HG03097 (cell line): ENCODE results near the gene ALPL.

Experiments
- ATAC-seq: cut with Tn5 transposase; IDR thresholded peaks from one replicate; pipeline ENCODE4 v1.9.1; 2021; ENCODE audit not compliant: unreplicated experiment, low FRiP score

ALPL gene

DNA sequence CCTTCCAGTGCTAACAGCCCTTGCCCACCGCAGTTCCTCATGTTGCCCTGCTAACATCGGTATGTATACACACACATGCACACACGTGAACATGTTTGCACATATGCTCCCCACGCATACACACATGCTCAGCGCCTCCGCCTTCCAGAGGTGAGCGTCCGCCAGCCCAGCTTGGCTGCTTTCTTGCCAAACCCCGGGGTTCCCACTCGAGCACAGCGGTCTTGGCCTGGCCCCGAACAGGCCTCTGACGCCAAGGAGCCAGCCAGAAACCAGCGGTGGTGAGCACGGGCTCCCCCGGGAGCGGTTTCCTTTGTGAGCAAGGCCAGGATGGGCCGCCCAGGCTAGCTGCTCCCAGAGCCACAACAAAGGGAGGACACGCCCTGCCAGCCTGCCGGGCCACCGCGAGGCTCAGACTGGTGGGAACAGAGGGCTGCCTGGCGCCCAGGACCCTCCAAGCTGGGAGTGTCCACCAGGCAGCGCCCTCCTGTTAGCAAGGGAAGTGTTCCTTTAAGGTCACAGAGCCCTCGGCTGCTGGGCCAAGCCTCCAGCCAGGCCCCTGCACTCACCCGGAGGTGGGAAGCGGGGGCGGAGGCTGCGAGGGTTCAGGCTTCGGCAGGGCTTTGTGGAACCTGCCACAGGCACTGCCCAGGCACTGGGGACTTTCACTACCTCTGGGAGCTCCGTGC is 65.4 kb downstream of the ALPL start:
- ATAC-seq, result no peak

DNA sequence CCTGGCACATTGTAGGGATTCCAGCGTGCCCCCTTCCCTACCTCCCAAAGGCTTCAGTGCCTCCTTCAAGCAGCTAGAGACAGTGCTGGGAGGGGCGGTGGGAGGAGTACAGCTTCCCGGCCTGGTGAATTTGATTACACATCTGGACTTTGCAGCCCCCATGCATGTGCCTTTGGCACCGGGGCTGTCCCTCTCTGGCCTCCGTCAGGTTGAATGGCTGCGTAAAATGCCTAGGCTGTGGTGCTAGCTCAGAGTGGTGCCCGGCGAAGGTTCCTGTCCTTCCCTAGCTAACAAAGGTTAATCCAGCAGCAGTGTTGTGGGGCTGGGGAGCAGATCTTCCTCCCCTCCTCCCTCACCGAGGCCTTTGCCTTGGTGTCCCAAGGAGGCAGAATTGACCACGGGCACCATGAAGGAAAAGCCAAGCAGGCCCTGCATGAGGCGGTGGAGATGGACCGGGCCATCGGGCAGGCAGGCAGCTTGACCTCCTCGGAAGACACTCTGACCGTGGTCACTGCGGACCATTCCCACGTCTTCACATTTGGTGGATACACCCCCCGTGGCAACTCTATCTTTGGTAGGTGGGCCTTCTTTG is 66.2 kb downstream of the ALPL start:
- ATAC-seq, result no peak

DNA sequence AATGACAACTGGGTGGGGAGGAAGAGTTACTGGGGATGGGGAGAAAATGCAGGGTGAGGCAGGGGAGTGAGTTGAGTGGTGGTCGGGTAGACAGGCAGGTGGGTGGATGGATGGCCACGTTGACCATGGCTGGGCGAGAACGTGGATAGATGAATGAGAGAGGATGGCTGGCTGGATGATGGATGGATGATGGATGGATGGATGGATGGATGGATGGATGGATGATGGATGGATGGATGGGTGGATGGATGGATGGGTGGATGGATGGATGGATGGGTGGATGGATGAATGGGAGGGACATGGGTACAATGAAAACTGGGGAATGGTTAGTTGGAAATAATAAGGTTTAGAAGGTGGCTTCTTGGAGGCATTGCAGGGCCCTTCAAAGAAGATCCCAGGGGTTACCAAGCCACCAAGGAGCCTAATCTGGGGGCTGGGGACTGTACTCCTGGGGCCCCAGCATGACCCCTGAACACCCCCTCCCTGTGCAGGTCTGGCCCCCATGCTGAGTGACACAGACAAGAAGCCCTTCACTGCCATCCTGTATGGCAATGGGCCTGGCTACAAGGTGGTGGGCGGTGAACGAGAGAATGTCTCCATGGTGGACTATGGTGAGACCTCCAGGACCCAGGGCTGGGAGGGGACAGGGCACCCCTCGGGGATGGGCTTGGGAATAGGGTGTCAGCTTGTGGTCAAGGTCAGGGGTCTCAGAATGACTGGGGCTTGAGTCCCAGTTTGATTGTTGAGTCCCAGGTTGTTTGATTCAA is 67.0 kb downstream of the ALPL start:
- no peak for ATAC-seq

DNA sequence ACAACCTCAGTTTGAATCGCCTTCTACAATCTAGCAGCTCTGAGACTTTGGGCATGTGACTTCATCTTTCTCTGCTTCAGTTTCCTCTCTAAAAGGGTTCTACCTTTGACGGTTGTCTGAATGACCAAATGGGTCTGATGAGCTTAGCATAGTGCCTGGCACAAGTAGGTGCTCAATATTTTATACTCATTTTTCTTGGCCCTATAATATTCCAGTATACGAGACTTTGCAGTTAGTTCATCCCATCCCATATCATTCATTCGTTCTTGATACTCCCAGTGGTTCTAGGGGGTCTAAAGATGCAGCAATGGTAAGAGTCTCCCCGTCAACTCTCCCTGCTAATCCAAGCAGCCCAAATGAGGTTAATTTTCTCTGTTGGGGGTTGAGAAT is 67.6 kb downstream of the ALPL start:
- ATAC-seq, result no peak

DNA sequence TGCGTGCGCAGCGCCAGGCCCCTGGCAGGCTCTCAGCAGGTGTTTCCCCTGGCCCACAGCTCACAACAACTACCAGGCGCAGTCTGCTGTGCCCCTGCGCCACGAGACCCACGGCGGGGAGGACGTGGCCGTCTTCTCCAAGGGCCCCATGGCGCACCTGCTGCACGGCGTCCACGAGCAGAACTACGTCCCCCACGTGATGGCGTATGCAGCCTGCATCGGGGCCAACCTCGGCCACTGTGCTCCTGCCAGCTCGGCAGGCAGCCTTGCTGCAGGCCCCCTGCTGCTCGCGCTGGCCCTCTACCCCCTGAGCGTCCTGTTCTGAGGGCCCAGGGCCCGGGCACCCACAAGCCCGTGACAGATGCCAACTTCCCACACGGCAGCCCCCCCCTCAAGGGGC is 68.1 kb downstream of the ALPL start:
- ATAC-seq, result no peak

DNA sequence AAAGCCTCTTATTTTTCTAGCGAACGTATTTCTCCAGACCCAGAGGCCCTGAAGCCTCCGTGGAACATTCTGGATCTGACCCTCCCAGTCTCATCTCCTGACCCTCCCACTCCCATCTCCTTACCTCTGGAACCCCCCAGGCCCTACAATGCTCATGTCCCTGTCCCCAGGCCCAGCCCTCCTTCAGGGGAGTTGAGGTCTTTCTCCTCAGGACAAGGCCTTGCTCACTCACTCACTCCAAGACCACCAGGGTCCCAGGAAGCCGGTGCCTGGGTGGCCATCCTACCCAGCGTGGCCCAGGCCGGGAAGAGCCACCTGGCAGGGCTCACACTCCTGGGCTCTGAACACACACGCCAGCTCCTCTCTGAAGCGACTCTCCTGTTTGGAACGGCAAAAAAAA is 68.7 kb downstream of the ALPL start:
- ATAC-seq, result no peak

DNA sequence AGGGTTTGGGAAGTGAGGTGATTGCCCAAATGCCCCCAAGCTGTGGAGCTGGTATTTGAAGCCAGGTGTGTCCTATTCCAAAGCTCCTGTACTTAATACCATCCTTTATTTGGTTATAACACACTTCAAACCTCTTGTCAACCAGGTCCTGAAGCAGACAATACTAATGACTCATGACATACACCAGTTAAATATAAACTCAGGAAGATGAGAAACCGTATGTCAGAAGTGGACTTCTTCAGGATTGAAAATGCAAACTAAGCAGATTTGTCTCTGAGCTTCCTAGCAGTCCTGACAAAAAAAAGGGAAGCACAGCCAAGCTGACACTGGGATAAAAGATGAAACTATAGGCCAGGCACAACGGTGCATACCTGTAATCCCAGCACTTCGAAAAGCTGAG is 70.6 kb downstream of the ALPL start:
- ATAC-seq, result no peak

DNA sequence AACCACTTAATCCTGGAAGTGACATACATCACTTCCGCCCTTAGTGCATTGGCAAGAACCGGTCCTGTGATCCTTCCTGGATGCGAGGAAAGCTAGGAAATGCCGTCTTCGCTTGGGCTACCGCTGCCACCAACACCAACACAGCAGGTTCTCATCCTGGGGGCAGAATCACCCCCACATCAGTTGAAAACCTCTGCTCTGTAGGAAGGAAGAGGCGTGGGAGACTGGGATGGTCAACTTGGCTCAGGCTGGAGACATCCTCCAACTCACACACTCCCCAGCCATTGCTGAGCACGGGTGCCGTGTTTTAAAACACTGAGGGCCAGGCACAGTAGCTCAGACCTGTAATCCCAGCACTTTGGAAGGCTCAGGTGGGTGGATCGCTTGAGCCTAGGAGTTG is 74.9 kb downstream of the ALPL start:
- ATAC-seq, result no peak

DNA sequence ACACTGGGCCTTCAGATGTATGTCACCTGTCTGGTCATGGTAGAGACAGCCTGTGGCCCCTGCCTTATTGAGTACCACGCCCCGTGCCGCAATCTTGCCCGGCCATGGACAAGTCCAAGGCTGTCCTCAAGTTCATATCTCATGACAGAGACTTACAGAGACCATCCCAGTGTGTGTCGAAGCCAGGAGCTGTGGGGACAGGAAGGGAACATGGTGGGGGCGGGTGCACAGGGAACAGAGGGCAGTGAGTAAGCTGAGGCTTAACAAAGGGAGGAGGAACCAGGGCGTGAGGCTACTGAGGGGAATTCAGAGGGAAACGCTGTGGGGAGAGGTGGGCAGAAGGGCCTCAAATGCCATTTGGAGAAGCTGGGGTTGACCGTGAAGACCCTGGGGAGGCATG is 75.8 kb downstream of the ALPL start:
- no peak for ATAC-seq

DNA sequence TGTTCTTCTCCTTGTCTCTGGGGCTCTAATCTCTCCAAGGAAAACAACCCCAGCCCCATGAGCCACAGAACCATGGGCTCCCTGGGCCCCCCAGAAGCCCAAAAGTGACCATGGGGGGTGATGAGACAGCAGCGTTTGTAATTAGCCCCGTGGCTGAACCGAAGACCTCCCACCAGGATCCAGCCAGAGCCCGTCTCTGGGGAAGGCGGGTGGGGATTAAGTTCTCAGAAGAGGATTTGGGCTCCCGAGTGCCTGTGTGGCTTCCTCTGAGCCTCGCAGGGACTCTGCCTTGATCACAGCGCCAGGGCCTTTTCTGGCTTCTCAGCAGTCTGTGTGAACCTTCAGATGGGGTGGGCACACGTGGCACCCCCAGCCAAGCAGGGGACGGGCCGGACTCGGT is 77.0 kb downstream of the ALPL start:
- no peak for ATAC-seq

DNA sequence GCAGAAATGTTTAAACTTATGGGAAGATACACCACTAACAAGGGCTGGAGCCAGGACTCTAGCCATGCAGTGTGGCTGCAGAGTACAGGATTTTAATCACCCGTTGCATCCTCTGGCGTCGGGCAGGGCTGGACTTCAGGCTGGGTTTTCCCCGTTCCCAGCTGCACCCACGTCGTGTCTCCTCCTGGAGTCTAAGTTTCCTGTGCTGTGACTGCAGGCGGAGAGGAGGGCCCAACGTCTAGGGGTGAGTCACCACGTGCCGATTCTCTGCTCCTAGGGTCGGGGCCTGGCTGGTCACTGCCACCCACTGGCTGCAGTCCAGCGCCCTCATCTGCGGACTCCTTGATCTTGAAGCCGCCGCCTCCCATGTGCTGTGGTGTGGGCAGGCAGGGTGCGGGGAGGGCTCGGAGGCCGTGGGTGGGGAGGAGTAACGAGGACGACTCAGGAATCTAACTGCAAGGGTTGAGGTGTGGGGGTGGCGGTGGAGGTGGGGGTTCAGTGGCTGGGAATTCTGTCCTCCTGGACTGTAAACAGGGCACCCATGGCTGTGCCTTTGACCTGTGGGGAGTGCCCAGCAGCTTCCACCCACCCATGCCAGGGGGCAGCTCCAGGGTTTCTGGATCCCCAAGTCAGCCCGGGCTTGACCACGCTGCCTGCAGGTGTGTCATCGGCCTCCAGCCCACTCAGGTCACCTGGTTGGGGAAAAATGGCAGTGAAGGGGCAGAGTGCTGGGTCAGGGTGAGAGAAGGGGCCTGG is 77.8 kb downstream of the ALPL start:
- no peak for ATAC-seq

DNA sequence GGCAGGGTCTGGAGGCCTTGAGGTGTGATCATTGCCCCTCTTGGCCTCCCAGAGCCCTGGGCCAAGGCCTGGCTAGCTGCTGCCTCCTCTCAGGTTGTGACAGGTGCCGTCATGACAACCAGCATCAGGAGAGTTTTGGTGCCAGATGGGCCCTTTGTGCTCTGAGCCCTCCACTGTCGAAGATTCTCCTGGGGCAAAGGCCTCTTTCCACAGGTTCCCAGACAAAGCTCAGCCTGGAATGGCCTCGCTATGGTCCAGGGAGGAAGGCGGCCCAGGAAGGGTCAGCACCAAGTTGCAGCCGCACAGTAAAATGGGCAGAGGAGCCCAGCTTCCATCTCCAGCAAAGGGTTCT is 78.4 kb downstream of the ALPL start:
- ATAC-seq, result no peak

DNA sequence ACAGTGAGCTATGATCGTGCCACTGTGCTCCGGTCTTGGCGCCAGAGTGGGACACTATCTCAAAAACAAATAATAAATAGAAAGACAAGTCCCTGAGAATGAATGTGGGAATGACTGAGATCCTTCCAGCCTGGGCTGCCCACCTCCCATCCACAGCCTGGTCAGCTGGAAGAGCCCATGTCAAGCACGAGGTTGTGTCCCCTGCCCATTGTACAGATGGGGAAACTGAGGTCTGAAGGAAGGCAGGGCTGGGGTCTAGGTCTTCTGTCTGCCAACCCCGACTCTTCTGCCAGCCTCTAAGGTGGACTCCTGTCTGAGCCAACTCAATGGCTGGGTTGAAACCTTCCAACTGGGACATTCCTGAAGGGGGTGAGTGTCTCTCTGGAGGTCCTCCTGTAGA is 80.4 kb downstream of the ALPL start:
- no peak for ATAC-seq

DNA sequence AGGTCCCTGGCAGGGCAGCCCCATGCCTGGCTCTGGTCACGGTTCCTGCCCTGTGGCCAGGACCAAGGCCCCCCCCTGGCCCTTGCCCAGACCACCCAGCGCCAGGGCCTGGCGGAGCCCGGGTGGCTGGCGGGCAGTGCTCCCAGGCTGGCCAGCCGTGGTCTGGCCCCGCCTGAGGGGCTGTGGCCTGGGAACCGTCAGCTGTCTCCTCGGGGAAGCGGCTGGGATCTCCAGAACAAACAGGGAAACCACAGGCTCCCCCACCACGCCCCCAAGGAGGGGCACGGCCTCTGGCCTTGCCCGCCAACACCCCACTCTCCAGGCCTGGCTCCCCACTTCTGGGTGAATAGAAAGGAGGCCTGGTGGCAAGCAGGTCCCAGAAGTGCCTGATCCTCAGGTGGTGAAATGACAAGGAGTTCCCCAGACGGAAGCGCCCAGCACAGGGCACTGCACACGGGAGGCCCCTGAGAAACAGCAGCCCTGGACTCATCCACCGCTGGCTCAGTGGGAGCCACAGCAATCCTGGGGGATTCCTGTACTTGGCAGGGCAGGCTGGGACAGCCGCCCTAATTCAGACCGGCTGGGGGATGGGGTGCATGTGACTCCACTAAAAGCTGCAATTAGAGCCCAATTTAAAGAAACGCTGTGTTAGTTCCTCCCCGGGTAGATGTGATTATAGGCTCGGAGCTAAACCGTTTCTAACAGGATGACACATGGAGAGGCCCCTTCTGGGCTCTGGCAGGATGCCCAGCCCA is 81.1 kb downstream of the ALPL start:
- ATAC-seq, result no peak

DNA sequence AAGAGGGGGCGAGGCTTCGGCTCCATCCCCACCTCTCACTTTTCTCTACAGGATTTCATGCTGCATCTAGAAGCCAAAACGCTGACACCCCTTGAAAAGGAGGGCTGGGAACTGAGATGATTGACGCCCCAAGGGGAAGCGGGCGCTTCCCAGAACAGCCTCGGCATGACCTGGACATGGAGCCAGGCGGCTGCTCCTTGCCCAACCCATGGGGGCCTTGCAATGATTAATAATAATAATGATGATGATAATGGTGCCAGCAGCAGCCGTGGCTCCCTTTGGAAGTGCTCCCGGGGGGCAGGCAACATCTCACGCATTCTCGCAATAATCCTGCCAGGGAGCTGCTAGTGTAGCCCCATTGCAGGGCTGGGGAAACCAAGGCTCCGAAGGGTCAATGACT is 81.7 kb downstream of the ALPL start:
- no peak for ATAC-seq

DNA sequence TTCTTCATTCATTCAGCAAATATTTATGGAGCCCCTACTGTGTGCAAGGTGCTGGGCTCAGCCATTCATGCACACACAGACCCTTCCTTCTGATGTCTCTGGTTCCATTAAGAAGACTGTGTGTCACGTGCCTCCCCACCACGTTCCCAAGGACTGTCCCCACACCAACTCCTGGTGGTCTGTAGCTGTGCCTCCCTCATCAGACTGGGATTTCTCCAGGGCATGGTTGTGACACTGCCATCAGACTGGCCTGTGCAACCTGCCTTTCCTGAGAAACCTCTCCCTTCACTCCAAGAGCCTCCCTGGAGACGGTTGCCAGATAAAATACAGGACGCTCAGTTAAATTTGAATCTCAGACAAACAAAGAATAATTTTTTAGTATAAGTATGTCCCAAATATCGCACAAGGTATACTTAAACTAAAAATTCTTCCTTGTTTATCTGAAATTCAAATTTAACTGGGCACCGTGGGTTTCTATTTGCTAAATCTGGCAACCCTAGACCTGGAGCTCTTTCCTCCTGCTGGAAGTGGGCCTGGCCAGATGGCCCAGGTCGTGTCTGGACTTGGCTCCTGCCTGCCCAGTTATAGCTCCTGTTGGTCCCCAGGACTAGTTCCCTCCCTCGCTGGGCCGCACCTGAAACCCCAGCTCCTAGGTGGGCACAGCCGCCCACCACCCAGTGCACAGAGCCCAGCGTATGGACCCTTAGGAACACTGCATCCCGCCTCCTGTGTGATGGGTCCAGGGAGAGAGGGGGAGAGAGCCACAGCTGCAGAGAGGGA is 83.1 kb downstream of the ALPL start:
- no peak for ATAC-seq

DNA sequence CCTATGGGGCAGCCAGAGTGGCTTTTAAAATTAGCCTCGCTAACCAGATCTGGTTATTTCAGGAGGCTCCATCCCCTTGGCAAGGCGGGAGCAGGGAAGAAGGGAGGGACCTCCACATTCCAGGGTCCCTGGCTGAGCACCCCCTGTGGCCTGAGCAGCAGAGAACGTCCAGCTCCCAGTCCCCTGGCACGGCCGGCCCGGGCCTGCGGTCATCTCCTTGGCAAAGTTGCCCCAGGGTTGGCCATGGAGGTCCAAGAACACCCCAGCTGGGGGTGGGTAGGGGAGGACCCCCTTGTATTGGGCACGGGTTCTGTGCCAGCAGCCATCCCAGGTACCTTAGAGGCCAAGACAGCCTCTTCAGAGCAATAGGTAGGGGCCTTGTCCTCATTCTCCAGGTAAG is 84.0 kb downstream of the ALPL start:
- ATAC-seq, result no peak

DNA sequence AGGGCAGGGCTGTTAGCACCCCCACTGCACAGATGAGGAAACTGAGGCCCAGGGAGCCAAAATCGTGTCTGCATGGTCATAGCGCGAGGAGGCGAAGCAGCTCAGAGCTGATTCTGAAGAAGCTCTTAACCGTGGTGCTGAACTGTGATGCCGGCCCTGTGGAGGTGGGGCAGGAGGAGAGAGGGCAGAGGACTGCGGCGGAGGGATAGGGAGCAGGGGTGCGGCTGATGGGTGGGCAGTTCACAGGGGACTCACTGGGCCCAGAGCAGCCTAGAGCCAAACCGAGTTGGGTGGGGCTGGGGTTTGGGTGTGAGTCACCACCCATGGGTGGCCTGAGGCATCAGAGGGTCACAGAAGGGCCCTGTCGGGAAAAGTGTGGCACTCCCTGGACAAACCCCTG is 85.3 kb downstream of the ALPL start:
- no peak for ATAC-seq

DNA sequence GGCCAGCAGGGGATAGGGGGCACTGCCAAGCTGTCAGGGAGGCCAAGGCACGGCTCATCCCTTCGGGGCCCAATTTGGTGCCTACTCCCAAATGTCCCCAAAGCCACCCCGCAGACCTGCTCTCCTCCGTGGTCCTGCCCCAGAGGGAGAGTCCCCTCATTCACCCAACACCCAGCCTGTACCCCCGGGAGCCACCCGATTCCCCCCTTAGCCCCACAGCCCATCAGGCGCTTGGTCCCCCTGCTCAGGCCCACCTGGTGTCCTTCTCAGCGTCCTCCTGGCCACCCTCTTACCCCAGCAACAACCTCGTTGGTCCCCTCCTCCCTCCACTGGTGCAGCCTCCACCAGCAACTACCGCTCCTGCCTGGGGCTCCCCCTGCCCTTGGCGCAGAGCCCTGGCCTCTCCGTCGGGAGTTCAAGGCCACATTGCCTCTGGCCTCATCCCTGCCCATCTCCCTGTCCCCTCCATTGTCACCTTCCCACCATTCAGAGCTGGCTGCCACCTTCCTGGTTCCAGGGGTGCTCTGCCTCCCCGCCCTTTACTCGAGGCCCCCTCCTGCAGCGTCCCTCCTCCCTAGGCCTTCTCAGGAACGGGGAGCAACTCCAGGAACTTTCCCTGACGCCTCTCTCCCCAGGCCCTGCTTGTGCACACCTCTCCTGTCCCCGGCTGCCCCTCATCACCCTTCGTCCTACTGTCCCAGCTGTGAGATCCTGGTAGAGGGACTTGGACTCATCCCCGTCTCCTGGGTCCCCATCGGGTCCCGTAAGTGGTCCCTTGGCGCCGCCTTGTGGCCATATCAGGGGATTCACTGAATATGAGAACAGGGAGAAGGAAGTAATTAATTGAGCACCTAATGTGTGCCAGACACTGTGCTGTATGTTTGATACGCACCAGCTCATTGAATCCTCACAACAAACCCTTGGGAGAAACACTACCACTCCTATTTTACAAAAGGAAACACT is 86.0 kb downstream of the ALPL start:
- no peak for ATAC-seq
